Mucosa of gallbladder (tissue), 1 donor: ENCODE data around the gene SPG11. TPM values are rescaled to one million over a fixed set of nuclear protein-coding genes. Genes with fewer than 3 reads are reported as not detected.
A peak's percentile ranks its signal among the peaks of the same experiment; 100 is the strongest.
"Not testable (repeated sequence)": the region's sequence is repeated elsewhere in the genome, so short reads cannot be mapped to it uniquely, and the experiment has no call there.

Experiments used
- DNase-seq: peaks from one replicate; pipeline ENCODE4 v3.0.0-alpha.2; 2020; ENCODE audit warnings: low spot score
- total RNA-seq: library from RNA; stranded (reverse); gene quantifications from one replicate; pipeline ENCODE4 v1.2.1, GENCODE V29; 2021
- donor health status: DM: no; HTN: no; CAD: no.

SPG11 gene
- total RNA-seq, 1 donor from 2014 or later: 96.3 TPM

GRCh38 chr15:44633603-44634002, 29.9 kb downstream of the SPG11 start:
- DNase-seq: no peak

GRCh38 chr15:44625286-44625685, 38.2 kb downstream of the SPG11 start:
- not testable (repeated sequence) for DNase-seq

GRCh38 chr15:44623178-44623577, 40.3 kb downstream of the SPG11 start:
- DNase-seq: no peak

GRCh38 chr15:44620081-44620480, 43.4 kb downstream of the SPG11 start:
- no peak for DNase-seq

- DNase-seq: no peak
These were observed 46.5 kb downstream of the SPG11 start for GRCh38 chr15:44616974-44617373.

- DNase-seq: no peak
These were observed 56.7 kb downstream of the SPG11 start for GRCh38 chr15:44606740-44607139.

GRCh38 chr15:44603126-44603525, 60.3 kb downstream of the SPG11 start:
- DNase-seq: no peak

GRCh38 chr15:44598892-44599291, 64.6 kb downstream of the SPG11 start:
- DNase-seq: no peak

GRCh38 chr15:44598066-44598465, 65.4 kb downstream of the SPG11 start:
- no peak for DNase-seq

- DNase-seq: no peak
These were observed 66.9 kb downstream of the SPG11 start for GRCh38 chr15:44596511-44597010.

- no peak for DNase-seq
These were observed 67.6 kb downstream of the SPG11 start for GRCh38 chr15:44595656-44596510.

GRCh38 chr15:44595246-44595645, 68.2 kb downstream of the SPG11 start:
- no peak for DNase-seq

GRCh38 chr15:44593042-44593736, 70.3 kb downstream of the SPG11 start:
- no peak for DNase-seq

GRCh38 chr15:44591326-44591725, 72.1 kb downstream of the SPG11 start:
- DNase-seq: no peak

GRCh38 chr15:44588541-44588940, 74.9 kb downstream of the SPG11 start:
- DNase-seq: no peak

GRCh38 chr15:44585633-44586032, 77.8 kb downstream of the SPG11 start:
- no peak for DNase-seq

GRCh38 chr15:44584162-44584749, 79.2 kb downstream of the SPG11 start:
- DNase-seq: peak; percentile 39

- no peak for DNase-seq
These were observed 83.4 kb downstream of the SPG11 start for GRCh38 chr15:44580105-44580504.

GRCh38 chr15:44574734-44575133, 88.7 kb downstream of the SPG11 start:
- no peak for DNase-seq

GRCh38 chr15:44573386-44573785, 90.1 kb downstream of the SPG11 start:
- DNase-seq: no peak

- no peak for DNase-seq
These were observed 93.1 kb downstream of the SPG11 start for GRCh38 chr15:44570361-44570760.

GRCh38 chr15:44569316-44569715, 94.1 kb downstream of the SPG11 start:
- DNase-seq: no peak

GRCh38 chr15:44568338-44568737, 95.1 kb downstream of the SPG11 start:
- no peak for DNase-seq
